NT2/D1 (cell line): ENCODE data around the gene RTRAF.

ENCODE experiments used
- DNase-seq: peaks from one replicate; pipeline ENCODE4 v3.0.0-alpha.2; 2011; ENCODE audit warnings: low read depth, low spot score
- H3K27me3 ChIP-seq: 2 replicates; pipeline ENCODE4 v1.6.0; 2011; ENCODE audit warnings: mild to moderate bottlenecking; ENCODE audit not compliant: insufficient read length, insufficient read depth
- H3K36me3 ChIP-seq: 2 replicates; pipeline ENCODE4 v1.6.1; 2011; ENCODE audit warnings: mild to moderate bottlenecking, low read length, mixed read lengths; ENCODE audit not compliant: insufficient read depth, insufficient read length
- H3K4me1 ChIP-seq: 2 replicates; pipeline ENCODE4 v1.5.1; 2011; ENCODE audit not compliant: insufficient read depth, insufficient read length
- H3K4me3 ChIP-seq: 2 replicates; pipeline ENCODE4 v1.5.1; 2011; ENCODE audit warnings: low read depth; ENCODE audit not compliant: insufficient read length
- H3K9ac ChIP-seq: 2 replicates; pipeline ENCODE4 v1.6.0; 2011; ENCODE audit warnings: low read depth; ENCODE audit not compliant: insufficient read length
- H3K9me3 ChIP-seq: 2 replicates; pipeline ENCODE4 v1.5.1; 2011; ENCODE audit warnings: mild to moderate bottlenecking, low read length; ENCODE audit not compliant: insufficient read depth
- SUZ12 ChIP-seq: IDR thresholded peaks from 2 replicates; pipeline ENCODE4 v1.6.1; 2011; ENCODE audit not compliant: insufficient read length, insufficient read depth; ENCODE audit errors: extremely low read depth
- YY1 ChIP-seq: IDR thresholded peaks from 2 replicates; pipeline ENCODE4 v1.6.1; 2011; ENCODE audit not compliant: insufficient read length, insufficient read depth
- ZNF274 ChIP-seq: IDR thresholded peaks from 2 replicates; pipeline ENCODE4 v1.6.1; 2011; ENCODE audit warnings: mild to moderate bottlenecking, low read depth, low read length

The RTRAF gene

GRCh38 chr14:51996148-51996746, 6.9 kb downstream of the RTRAF start:
- Histone ChIP-seq H3K36me3 (peaks cover 88% of the 10 kb centered on the region), H3K4me1 (no peaks in the 10 kb centered on the region), H3K4me3 (no peak overlapping the region), H3K9me3 (no peaks in the 10 kb centered on the region), H3K9ac (no peak overlapping the region), H3K27me3 (no peaks in the 10 kb centered on the region)
- DNase-seq = no peak
- no peak for TF ChIP-seq SUZ12
- TF ChIP-seq ZNF274 = no peak
- no peak for TF ChIP-seq YY1

GRCh38 chr14:51998348-51998747, 9.0 kb downstream of the RTRAF start:
- Histone ChIP-seq H3K9ac (no peak overlapping the region), H3K4me1 (no peaks in the 10 kb centered on the region), H3K9me3 (no peaks in the 10 kb centered on the region), H3K36me3 (peaks cover 89% of the 10 kb centered on the region), H3K4me3 (no peak overlapping the region), H3K27me3 (no peaks in the 10 kb centered on the region)
- no peak for TF ChIP-seq ZNF274
- TF ChIP-seq YY1 = no peak
- no peak for TF ChIP-seq SUZ12
- no peak for DNase-seq

GRCh38 chr14:51999084-51999483, 9.7 kb downstream of the RTRAF start:
- H3K9ac ChIP-seq = no peak overlapping the region
- H3K4me3 ChIP-seq = no peak overlapping the region
- no peaks in the 10 kb centered on the region for H3K4me1 ChIP-seq
- no peaks in the 10 kb centered on the region for H3K9me3 ChIP-seq
- peaks cover 89% of the 10 kb centered on the region for H3K36me3 ChIP-seq
- TF ChIP-seq ZNF274 (no peak), SUZ12 (no peak), YY1 (no peak)
- DNase-seq = no peak
- no peaks in the 10 kb centered on the region for H3K27me3 ChIP-seq

- no peak overlapping the region for H3K9ac ChIP-seq
- H3K9me3 ChIP-seq = no peaks in the 10 kb centered on the region
- TF ChIP-seq SUZ12 (no peak), YY1 (no peak), ZNF274 (no peak)
- H3K27me3 ChIP-seq = no peaks in the 10 kb centered on the region
- no peak overlapping the region for H3K4me3 ChIP-seq
- no peak for DNase-seq
- peaks cover 88% of the 10 kb centered on the region for H3K36me3 ChIP-seq
- no peaks in the 10 kb centered on the region for H3K4me1 ChIP-seq
Measured at GRCh38 chr14:52000019-52000582, 10.8 kb downstream of the RTRAF start.

- H3K4me3 ChIP-seq = no peak overlapping the region
- H3K27me3 ChIP-seq = no peaks in the 10 kb centered on the region
- H3K9ac ChIP-seq = no peak overlapping the region
- no peaks in the 10 kb centered on the region for H3K4me1 ChIP-seq
- TF ChIP-seq SUZ12 (no peak), YY1 (no peak), ZNF274 (no peak)
- H3K9me3 ChIP-seq = no peaks in the 10 kb centered on the region
- no peak for DNase-seq
- H3K36me3 ChIP-seq = peaks cover 89% of the 10 kb centered on the region
Measured at GRCh38 chr14:52000696-52001095, 11.3 kb downstream of the RTRAF start.

GRCh38 chr14:52002542-52002941, 13.2 kb downstream of the RTRAF start:
- H3K4me3 ChIP-seq = no peak overlapping the region
- H3K9ac ChIP-seq = no peak overlapping the region
- peaks cover 90% of the 10 kb centered on the region for H3K36me3 ChIP-seq
- H3K27me3 ChIP-seq = no peaks in the 10 kb centered on the region
- H3K4me1 ChIP-seq = no peaks in the 10 kb centered on the region
- TF ChIP-seq SUZ12 (no peak), YY1 (no peak), ZNF274 (no peak)
- DNase-seq = no peak
- H3K9me3 ChIP-seq = no peaks in the 10 kb centered on the region

- Histone ChIP-seq H3K36me3 (peaks cover 90% of the 10 kb centered on the region), H3K4me1 (no peaks in the 10 kb centered on the region), H3K9me3 (no peaks in the 10 kb centered on the region), H3K27me3 (no peaks in the 10 kb centered on the region), H3K9ac (no peak overlapping the region), H3K4me3 (no peak overlapping the region)
- TF ChIP-seq YY1 (no peak), ZNF274 (no peak), SUZ12 (no peak)
- DNase-seq = no peak
Measured at GRCh38 chr14:52003324-52003723, 14.0 kb downstream of the RTRAF start.

- Histone ChIP-seq H3K9ac (no peak overlapping the region), H3K36me3 (peaks cover 89% of the 10 kb centered on the region), H3K4me3 (no peak overlapping the region), H3K4me1 (no peaks in the 10 kb centered on the region), H3K9me3 (no peaks in the 10 kb centered on the region), H3K27me3 (no peaks in the 10 kb centered on the region)
- no peak for DNase-seq
- TF ChIP-seq ZNF274 = no peak
- no peak for TF ChIP-seq YY1
- no peak for TF ChIP-seq SUZ12
Measured at GRCh38 chr14:52005625-52006024, 16.3 kb downstream of the RTRAF start.
